Stimulated activated naive CD4-positive, alpha-beta T cell treated with Interleukin-2 at 50 U/mL for 16 hours (primary cell): ENCODE results near the gene LYPLA2.
"Not testable (repeated sequence)": the region's sequence is repeated elsewhere in the genome, so short reads cannot be mapped to it uniquely, and the experiment has no call there.

Experiments
- DNase-seq: peaks from one replicate; lab custom pipeline; 2025; lab: John Stamatoyannopoulos, UW

Gene LYPLA2

DNA sequence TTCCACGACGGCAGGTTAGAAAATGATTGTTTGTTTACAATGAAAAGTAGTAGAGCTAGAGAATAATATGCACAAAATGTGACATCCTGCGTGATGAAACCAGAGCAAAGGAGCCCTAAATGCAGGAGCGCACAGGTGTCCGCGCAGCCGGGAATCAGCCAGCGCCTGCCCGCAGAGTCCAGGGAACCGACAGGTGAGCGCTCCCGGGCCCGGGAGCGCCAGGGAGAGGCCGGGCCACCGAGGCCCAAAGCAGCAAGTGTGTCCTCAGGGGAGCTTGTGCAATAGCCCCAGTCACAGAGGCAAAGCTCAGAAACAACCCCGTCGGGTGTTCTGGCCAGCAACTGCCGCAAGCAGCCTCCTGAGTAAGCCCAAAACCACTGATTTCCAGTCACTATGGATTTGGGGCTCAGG lies 10.4 kb downstream of the LYPLA2 start:
- no peak for DNase-seq

GRCh38 chr1:23801876-23802275 lies 10.9 kb downstream of the LYPLA2 start:
- no peak for DNase-seq

GRCh38 chr1:23802809-23803342 lies 11.9 kb downstream of the LYPLA2 start:
- not testable (repeated sequence) for DNase-seq

GRCh38 chr1:23803674-23804073 lies 12.7 kb downstream of the LYPLA2 start:
- DNase-seq, result no peak

GRCh38 chr1:23804183-23804835 lies 13.4 kb downstream of the LYPLA2 start:
- DNase-seq, result no peak

DNA sequence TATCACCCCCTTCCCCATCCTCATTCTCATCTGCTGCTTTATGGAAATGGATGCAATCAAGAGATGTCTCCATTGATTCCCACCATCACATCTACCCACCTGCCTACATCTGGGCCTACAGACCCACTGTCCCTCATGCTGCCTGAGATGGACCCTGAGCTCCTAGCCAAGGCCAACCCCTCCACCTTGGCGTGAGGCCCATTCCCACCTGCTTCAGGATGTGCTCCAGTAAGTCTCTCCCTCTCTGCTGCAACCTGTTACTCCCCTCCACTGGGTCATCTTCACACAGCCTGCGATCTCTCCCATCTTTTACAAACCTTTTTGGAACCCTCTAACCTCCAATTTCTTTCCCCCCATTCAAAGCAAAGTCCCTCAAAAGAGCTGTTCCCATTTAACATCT lies 14.1 kb downstream of the LYPLA2 start:
- DNase-seq, result no peak

DNA sequence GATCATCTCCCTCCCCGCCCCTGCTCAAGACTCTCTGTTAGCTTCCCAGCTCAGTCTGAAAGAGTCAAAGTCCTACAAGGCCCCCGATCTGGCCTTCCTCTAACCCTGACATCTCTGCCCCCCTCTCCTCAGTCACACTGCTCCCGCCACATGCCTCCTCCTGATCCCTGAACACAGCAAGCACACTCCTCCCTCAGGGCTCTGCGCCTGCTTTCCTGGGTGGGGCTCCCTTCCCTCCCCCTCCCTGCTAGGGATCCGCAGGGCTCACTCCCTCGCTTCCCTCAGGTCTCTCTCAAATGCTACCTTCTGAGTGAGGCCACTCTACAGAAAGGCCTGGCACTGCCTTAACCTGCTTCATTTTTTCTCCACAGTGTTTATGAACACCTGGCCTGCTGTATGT lies 15.3 kb downstream of the LYPLA2 start:
- no peak for DNase-seq

DNA sequence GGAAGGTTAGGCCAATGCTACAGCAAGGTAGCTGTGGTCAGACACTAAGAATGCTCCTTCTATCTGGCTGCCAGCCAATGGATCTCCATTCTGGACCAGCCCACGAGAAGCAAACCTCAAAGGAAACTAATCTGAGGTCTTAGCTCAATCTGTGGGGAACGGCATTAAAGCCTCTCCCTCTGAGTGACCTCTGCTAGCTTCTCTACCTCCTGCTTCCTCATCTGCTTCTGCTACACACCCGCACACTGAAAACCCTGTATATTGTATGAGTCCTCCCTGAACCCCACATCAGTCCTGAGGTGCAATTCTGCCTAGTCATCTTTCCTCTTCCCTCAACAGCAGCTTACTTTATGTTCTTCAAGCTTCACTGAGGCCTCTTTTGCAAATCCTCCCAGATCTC lies 16.5 kb downstream of the LYPLA2 start:
- DNase-seq, result no peak

- peak; percentile 78 for DNase-seq
Measured at GRCh38 chr1:23809751-23810171, 18.8 kb downstream of the LYPLA2 start.

DNA sequence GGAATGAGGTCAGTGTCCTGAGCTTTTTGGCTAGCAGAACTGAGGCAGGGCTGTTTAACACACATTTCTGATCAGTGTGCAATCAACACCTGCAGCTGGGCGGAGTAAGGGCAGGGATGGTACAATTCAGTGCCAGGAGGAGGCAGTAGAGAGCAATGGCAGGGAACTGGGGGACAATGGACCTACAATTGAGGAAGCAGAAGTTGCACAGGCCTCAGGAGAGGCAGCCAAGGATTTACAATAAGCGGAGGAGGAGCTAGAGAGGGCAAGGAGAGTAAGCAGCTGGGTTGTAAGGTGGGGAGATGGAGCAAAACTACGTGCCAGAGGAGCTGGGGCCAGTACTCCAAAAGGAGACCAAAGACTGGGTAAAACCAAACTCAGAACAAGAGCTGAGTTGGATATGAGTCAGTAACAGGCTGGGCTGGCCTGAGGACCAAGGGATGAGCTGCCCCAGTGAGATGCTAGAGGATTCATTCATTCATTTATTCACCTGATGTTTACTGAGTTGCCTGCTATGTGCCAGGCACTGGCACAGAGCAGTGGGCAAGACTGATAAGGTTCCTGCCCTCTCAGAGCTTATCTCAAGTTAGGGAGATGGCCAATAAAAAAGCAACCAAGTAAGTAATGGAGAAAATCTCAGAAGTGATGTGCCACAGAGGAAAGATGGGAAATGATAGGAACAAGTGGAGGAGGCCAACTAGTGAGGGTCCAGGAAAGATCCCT lies 20.0 kb downstream of the LYPLA2 start:
- peak; percentile 45 for DNase-seq

GRCh38 chr1:23814016-23814415 lies 23.1 kb downstream of the LYPLA2 start:
- no peak for DNase-seq

DNA sequence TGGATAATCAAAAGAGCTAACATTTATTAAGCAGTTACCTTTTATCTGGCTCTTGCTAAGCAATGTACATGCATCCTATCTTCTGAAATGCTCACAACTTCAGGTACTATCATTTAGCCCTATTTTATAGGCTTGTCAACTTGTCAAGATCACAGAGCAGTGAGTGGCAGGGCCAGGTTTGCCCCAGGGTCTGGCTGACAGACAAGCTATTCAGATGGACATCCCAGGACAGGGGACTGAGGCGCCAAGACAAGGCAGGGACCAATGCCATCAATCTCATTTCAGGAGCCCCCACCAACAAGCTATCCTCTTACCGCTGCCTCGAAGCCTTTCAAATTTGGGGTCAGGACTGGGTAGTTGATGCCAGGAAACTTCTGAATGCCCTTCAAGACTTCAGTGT lies 25.4 kb downstream of the LYPLA2 start:
- no peak for DNase-seq

DNA sequence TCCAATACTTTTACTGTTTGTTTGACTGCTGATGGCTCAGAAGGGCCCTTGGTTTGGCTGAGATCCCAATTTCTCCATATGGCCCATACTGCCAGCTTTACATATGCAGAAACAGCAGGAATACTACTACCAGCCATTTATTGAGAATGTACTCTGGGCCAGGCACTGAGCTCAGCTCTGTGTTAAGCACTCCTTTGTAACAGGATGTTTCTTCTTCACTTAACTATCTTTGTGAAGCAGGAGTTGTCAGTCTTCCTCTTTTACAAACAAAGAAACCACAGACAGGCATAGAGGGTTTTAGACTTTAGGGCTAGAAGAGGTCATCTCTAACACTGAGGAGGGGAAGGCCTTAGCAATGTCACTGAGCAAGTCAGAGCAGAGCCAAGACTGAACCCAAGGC lies 26.0 kb downstream of the LYPLA2 start:
- DNase-seq, result no peak

DNA sequence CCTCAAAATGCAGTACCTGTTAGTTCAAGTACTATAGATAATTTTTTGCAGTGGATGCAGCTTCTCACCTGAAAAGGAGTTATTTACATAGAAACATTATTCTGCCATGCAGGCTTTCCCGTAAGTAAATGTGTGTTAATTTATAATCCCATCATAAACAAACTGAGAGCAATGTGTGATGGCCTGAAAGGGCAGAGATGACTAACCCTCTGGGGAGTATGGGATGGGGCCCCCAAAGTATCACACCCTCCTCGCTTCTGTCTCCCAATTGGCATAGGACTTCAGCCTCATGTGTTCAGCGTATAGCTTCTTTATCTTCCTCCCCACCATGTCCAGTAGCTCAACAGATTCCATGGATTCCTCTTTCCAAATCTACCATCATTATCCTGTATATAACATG lies 26.7 kb downstream of the LYPLA2 start:
- no peak for DNase-seq

GRCh38 chr1:23823767-23824166 lies 32.8 kb downstream of the LYPLA2 start:
- DNase-seq, result no peak

GRCh38 chr1:23824711-23825075 lies 33.7 kb downstream of the LYPLA2 start:
- DNase-seq, result no peak

DNA sequence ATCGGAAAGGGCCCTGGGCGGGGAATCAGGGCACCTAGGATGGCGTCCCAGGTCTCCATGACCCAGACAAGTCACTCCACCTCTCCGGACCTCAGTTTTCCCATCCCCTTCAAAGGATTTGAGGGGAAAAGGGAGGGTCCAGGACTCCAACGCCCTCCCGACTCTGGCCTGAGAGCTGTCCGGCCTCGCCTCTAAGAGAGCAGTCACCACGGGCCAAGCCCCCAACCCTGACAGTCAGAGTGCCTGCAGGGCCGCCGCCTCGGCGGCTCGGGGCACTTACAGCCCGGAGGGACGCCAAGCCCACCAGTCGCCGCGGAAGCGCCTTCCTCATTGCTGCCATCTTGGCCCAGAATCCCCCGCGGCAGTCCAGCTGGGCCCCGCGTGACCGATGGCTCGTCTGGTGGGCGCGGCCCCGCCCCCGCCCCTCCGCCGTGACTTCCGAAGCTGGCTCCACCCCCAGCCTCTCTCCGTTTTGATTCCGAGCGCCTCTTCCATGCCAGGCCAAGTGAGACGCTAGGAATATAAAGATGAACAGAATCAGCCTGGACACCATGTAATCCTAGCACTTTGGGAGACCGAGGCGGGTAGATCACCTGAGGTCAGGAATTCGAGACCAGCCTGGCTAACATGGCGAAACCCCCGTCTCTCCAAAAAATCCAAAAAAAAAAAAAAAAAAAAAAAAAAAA lies 34.3 kb downstream of the LYPLA2 start, which contains the start of gene HMGCL:
Gene HMGCL (minus strand): TSS at position 354 of the 686 bp plus-strand sequence. CDS start 14 bp downstream, at position 340.
- DNase-seq, result peak; percentile 89

GRCh38 chr1:23825762-23826522 lies 35.0 kb downstream of the LYPLA2 start:
- peak; percentile 15 for DNase-seq

- DNase-seq, result not testable (repeated sequence)
Measured at GRCh38 chr1:23826590-23826989, 35.6 kb downstream of the LYPLA2 start.

GRCh38 chr1:23827717-23828116 lies 36.8 kb downstream of the LYPLA2 start:
- DNase-seq, result no peak

DNA sequence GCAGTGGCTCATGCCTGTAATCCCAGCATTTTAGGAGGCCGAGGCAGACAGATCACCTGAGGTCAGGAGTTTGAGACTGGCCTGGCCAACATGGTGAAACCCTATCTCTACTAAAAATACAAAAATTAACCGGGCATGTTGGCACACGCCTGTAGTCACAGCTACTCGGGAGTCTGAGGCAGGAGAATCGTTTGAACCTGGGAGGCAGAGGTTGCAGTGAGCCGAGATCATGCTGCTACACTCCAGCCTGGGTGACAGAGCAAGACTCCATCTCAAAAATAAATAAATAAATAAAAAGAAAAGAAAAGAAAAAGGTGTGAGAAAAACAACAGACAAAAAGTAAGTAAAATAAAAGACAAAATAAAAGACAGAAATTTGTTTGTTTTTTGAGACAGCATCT lies 43.2 kb downstream of the LYPLA2 start:
- DNase-seq, result not testable (repeated sequence)

DNA sequence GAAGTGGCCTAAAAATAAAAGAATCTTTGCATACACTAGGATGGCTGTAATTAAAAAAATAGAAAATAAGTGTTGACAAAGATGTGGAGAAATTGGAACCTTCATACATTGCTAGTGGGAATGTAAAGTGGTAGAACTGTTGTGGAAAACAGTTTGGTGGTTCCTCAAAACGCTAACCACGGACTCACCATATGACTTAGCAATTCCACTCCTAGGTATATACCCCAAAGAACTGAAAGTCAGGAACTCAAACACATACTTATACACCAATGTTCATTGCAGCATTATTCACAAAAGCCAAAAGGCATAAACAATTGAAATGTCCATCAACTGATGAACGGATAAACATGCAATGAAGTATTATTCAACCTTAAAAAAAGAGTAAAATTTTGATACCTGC lies 45.1 kb downstream of the LYPLA2 start:
- DNase-seq, result no peak
